WERI-Rb-1 (cell line): Measurements from ENCODE around the gene TRERF1.
"Not testable (repeated sequence)": the region's sequence is repeated elsewhere in the genome, so short reads cannot be mapped to it uniquely, and the experiment has no call there.

Experiments used
- DNase-seq: peaks from one replicate; pipeline ENCODE4 v3.0.0-alpha.2; 2020
- H3K27ac ChIP-seq: fragments of 250-450 bp; sonication (Bioruptor Pico); 2 replicates; pipeline ENCODE4 v1.5.1; 2020; ENCODE audit warnings: mild to moderate bottlenecking, moderate library complexity
- H3K27me3 ChIP-seq: fragments of 250-450 bp; sonication (Bioruptor Pico); 2 replicates; pipeline ENCODE4 v1.5.1; 2021; ENCODE audit warnings: mild to moderate bottlenecking, low read depth, moderate library complexity; ENCODE audit not compliant: insufficient read depth, severe bottlenecking
- H3K36me3 ChIP-seq: fragments of 250-450 bp; sonication (Bioruptor Pico); 2 replicates; pipeline ENCODE4 v1.5.1; 2020; ENCODE audit warnings: mild to moderate bottlenecking, moderate library complexity
- H3K4me3 ChIP-seq: 2 replicates; pipeline ENCODE4 v1.5.1; 2011; ENCODE audit warnings: low read depth, mild to moderate bottlenecking, control low read depth, low read length
- H3K9me3 ChIP-seq: fragments of 250-450 bp; sonication (Bioruptor Pico); 2 replicates; pipeline ENCODE4 v1.5.1; 2021; ENCODE audit warnings: mild to moderate bottlenecking, moderate library complexity; ENCODE audit not compliant: severe bottlenecking
- CTCF ChIP-seq: IDR thresholded peaks from 2 replicates; pipeline ENCODE4 v1.5.1; 2011; ENCODE audit warnings: low read depth, mild to moderate bottlenecking, control low read depth, inconsistent platforms, low read length

Gene TRERF1

GRCh38 chr6:42217157-42217518 lies 234.6 kb downstream of the TRERF1 start:
- no peak for TF ChIP-seq CTCF
- peak overlapping the region; percentile 99 for H3K4me3 ChIP-seq
- H3K36me3 ChIP-seq: peaks cover 17% of the 10 kb centered on the region
- H3K9me3 ChIP-seq: no peaks in the 10 kb centered on the region
- no peaks in the 10 kb centered on the region for H3K27me3 ChIP-seq
- peak overlapping the region; percentile 75 for H3K27ac ChIP-seq
- DNase-seq: no peak

GRCh38 chr6:42216495-42216894 lies 235.2 kb downstream of the TRERF1 start:
- H3K4me3 ChIP-seq, H3K27me3 ChIP-seq, H3K27ac ChIP-seq, H3K9me3 ChIP-seq, DNase-seq: not testable (repeated sequence)
- peaks cover 21% of the 10 kb centered on the region for H3K36me3 ChIP-seq

GRCh38 chr6:42212442-42212841 lies 239.3 kb downstream of the TRERF1 start:
- Histone ChIP-seq H3K4me3 (no peak overlapping the region), H3K27ac (no peak overlapping the region), H3K9me3 (no peaks in the 10 kb centered on the region), H3K27me3 (no peaks in the 10 kb centered on the region), H3K36me3 (peaks cover 51% of the 10 kb centered on the region)
- TF ChIP-seq CTCF: no peak
- DNase-seq: no peak

GRCh38 chr6:42211726-42212125 lies 240.0 kb downstream of the TRERF1 start:
- Histone ChIP-seq H3K4me3 (no peak overlapping the region), H3K27me3 (no peaks in the 10 kb centered on the region), H3K36me3 (peaks cover 51% of the 10 kb centered on the region), H3K27ac (no peak overlapping the region), H3K9me3 (no peaks in the 10 kb centered on the region)
- TF ChIP-seq CTCF: no peak
- DNase-seq: no peak

GRCh38 chr6:42210551-42210950 lies 241.2 kb downstream of the TRERF1 start:
- no peak for DNase-seq
- H3K27ac ChIP-seq: peak overlapping the region; percentile 22
- no peak for TF ChIP-seq CTCF
- no peaks in the 10 kb centered on the region for H3K27me3 ChIP-seq
- no peaks in the 10 kb centered on the region for H3K9me3 ChIP-seq
- H3K36me3 ChIP-seq: peaks cover 57% of the 10 kb centered on the region
- no peak overlapping the region for H3K4me3 ChIP-seq

- not testable (repeated sequence) for H3K4me3 ChIP-seq, H3K27me3 ChIP-seq, DNase-seq, H3K9me3 ChIP-seq, H3K27ac ChIP-seq
- H3K36me3 ChIP-seq: peaks cover 53% of the 10 kb centered on the region
These were observed 244.2 kb downstream of the TRERF1 start for GRCh38 chr6:42207559-42207958.

GRCh38 chr6:42204768-42205282 lies 246.9 kb downstream of the TRERF1 start:
- no peak for DNase-seq
- Histone ChIP-seq H3K27ac (no peak overlapping the region), H3K27me3 (no peaks in the 10 kb centered on the region), H3K4me3 (no peak overlapping the region), H3K9me3 (no peaks in the 10 kb centered on the region), H3K36me3 (peaks cover 35% of the 10 kb centered on the region)
- no peak for TF ChIP-seq CTCF
